Coronary artery (tissue), 2 donors: ENCODE results near the gene WAC.
"Not testable (repeated sequence)": the region's sequence is repeated elsewhere in the genome, so short reads cannot be mapped to it uniquely, and the experiment has no call there.

Experiments
- DNase-seq: peaks from one replicate; pipeline ENCODE4 v3.0.0-alpha.2; 2017; ENCODE audit warnings: low spot score
- H3K27ac ChIP-seq, 2 donors: fragments of 200-600 bp; sonication (generic); one replicate each; pipeline ENCODE4 v1.5.1; 2016 to 2019
- H3K4me3 ChIP-seq: fragments of 200-600 bp; sonication (generic); 2 replicates; pipeline ENCODE4 v1.5.1; 2016; ENCODE audit warnings: mild to moderate bottlenecking, moderate library complexity
- TF ChIP-seq, protein P1 (sequence below): fragments of 200-600 bp; sonication (generic); IDR thresholded peaks from one replicate; pipeline ENCODE4 v1.5.1; 2019; ENCODE audit warnings: antibody characterized with exemption

WAC gene

DNA sequence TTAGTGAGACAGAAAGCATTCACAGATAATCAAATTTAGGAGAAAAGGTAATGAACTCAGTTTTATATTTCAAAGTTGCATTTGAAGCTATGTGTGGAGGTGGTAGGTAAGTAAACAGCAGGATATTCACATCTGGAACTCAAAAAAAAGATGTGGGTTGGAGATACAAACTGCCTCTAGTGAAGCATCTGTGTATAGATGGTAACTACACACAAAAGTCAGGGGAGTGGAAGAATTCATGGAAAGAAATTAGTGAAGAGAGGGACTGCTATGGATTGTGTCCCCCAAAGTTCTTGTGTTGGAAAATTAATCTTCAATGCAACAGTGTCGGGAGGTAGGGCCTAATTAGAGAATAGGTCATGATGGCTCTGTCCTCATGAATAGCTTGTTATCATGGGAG, 18.3 kb upstream of the WAC start:
- H3K27ac ChIP-seq: no peak overlapping the region
- TF ChIP-seq, protein P1, sequence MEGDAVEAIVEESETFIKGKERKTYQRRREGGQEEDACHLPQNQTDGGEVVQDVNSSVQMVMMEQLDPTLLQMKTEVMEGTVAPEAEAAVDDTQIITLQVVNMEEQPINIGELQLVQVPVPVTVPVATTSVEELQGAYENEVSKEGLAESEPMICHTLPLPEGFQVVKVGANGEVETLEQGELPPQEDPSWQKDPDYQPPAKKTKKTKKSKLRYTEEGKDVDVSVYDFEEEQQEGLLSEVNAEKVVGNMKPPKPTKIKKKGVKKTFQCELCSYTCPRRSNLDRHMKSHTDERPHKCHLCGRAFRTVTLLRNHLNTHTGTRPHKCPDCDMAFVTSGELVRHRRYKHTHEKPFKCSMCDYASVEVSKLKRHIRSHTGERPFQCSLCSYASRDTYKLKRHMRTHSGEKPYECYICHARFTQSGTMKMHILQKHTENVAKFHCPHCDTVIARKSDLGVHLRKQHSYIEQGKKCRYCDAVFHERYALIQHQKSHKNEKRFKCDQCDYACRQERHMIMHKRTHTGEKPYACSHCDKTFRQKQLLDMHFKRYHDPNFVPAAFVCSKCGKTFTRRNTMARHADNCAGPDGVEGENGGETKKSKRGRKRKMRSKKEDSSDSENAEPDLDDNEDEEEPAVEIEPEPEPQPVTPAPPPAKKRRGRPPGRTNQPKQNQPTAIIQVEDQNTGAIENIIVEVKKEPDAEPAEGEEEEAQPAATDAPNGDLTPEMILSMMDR: no peak
- no peak overlapping the region for H3K4me3 ChIP-seq
- DNase-seq: no peak

GRCh38 chr10:28520346-28520745, 12.6 kb upstream of the WAC start:
- TF ChIP-seq, protein P1: no peak
- Histone ChIP-seq H3K27ac (no peak overlapping the region), H3K4me3 (no peak overlapping the region)
- DNase-seq: no peak

- not testable (repeated sequence) for H3K27ac ChIP-seq, H3K4me3 ChIP-seq, DNase-seq
These were observed 12.1 kb upstream of the WAC start for GRCh38 chr10:28520828-28521227.

DNA sequence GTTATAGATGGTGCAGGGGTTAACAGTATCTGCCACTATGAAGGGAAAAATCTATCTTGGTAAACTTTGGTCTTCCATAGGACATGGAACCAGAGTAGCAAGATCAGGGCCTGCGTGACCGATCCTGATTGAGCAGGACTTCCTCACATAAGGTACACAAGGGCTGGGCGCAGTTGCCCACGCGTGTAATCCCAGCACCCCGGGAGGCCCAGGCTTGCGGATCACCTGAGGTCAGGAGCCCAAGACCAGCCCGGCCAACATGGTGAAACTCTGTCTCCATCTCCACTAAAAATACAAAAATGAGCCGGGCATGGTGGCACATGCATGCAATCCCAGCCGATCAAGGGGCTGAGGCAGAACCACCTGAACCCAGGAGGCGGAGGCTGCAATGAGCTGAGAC, 11.0 kb upstream of the WAC start:
- not testable (repeated sequence) for H3K4me3 ChIP-seq, H3K27ac ChIP-seq, DNase-seq

- H3K4me3 ChIP-seq: no peak overlapping the region
- no peak for DNase-seq
- TF ChIP-seq, protein P1: no peak
- H3K27ac ChIP-seq: no peak overlapping the region
These were observed 9.1 kb upstream of the WAC start for GRCh38 chr10:28523725-28524252.

DNA sequence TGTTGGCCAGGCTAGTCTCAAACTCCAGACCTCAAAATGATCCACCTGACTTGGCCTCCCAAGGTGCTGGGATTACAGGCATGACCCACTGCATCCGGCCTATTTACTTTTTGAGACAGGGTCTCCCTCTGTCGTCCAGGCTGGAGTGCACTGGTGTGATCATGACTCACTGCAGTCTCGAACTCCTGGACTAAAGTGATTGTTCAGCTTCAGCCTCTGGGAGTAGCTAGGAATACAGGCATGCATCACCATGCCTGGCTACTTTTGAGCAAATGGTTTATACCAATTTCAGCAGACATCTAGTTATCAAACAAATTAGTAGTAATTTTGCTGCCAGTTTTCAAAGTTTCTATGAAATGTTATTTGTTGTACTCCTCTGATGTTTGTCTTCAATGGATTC, 2.2 kb upstream of the WAC start:
- no peak overlapping the region for H3K4me3 ChIP-seq
- DNase-seq: no peak
- TF ChIP-seq, protein P1: no peak
- no peak overlapping the region for H3K27ac ChIP-seq

GRCh38 chr10:28533186-28533564, 257 bp downstream of the WAC start:
- TF ChIP-seq, protein P1: no peak
- Histone ChIP-seq H3K27ac (peak overlapping the region; percentile 98 to 99), H3K4me3 (peak overlapping the region; percentile 94)
- DNase-seq: no peak

DNA sequence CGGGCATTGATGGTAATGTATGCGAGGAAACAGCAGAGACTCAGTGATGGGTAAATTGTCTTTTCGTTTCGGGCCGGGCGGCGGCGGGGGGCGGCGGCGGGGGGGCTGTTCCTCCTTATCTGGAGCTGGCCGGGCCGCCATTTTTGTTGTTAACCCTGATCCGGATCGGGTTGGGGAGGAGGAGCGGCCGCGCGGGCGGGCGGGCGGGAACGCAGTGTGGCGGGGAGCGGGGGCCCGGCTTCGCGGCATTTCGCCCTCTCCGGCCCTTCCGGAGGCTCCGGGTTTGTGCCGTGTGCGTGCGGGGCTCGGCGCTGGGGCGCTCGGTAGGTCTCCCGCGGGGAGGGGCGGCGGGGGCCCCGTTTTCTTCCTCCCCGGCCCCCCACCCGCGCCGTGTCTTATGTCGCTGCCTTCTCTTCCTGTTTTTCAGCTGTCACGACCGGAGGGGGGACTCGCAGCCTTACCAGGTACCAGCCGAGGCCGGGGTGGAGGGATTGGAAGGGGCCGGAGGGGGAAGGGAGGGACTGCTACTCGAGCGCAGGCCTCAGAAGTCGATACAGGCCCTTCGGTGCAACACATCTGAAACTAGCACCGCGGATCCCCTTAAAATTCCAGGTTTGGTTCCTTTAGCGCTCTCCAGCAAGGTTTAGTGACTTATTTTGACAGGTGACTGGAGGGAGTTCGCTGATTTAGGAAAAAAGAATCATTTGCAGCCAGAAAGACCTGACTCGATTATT, 820 bp downstream of the WAC start:
- TF ChIP-seq, protein P1: no peak
- Histone ChIP-seq H3K4me3 (peak overlapping the region; percentile 94), H3K27ac (peak overlapping the region; percentile 98 to 99)
- peak; percentile 79 for DNase-seq
